Neural cell (in vitro differentiated cells): ENCODE results near the gene TMEM121. TPM values are rescaled to one million over a fixed set of nuclear protein-coding genes. Genes with fewer than 3 reads are reported as not detected.

Experiments
- H2AFZ ChIP-seq: fragments of 200-600, 300-800 bp; sonication (generic), shearing (Covaris generic); 2 replicates; pipeline ENCODE4 v1.6.0; 2014; ENCODE audit warnings: low read depth, mild to moderate bottlenecking, antibody characterized with exemption, low read length, moderate library complexity
- H3F3A ChIP-seq: fragments of 200-600 bp; shearing (Covaris generic); 2 replicates; pipeline ENCODE4 v1.6.1; 2016; ENCODE audit warnings: mild to moderate bottlenecking, moderate library complexity, mixed read lengths, antibody characterized with exemption, low read length; ENCODE audit not compliant: insufficient read depth, poor library complexity, severe bottlenecking
- H3K27ac ChIP-seq: fragments of 200-600, 300-800 bp; sonication (generic), shearing (Covaris generic); 2 replicates; pipeline ENCODE4 v1.5.1; 2014; ENCODE audit warnings: mild to moderate bottlenecking, low read length, moderate library complexity
- H3K27me3 ChIP-seq: fragments of 300-800, 200-600 bp; sonication (generic), shearing (Covaris generic); 2 replicates; pipeline ENCODE4 v1.6.0; 2014; ENCODE audit warnings: mild to moderate bottlenecking, low read depth, low read length, moderate library complexity; ENCODE audit not compliant: insufficient read depth
- H3K36me3 ChIP-seq: fragments of 300-800, 200-600 bp; sonication (generic), shearing (Covaris generic); 2 replicates; pipeline ENCODE4 v1.5.1; 2014; ENCODE audit warnings: mild to moderate bottlenecking, antibody characterized with exemption, low read length, moderate library complexity; ENCODE audit not compliant: insufficient read depth
- H3K4me2 ChIP-seq: fragments of 300-800, 200-600 bp; sonication (generic), shearing (Covaris generic); 2 replicates; pipeline ENCODE4 v1.6.0; 2014; ENCODE audit warnings: mild to moderate bottlenecking, low read length
- H3K4me3 ChIP-seq: fragments of 300-800, 200-600 bp; sonication (generic), shearing (Covaris generic); 2 replicates; pipeline ENCODE4 v1.5.1; 2014; ENCODE audit warnings: mild to moderate bottlenecking, low read length, moderate library complexity
- H3K79me2 ChIP-seq: fragments of 200-600 bp; shearing (Covaris generic); replicated peaks from 2 replicates; pipeline ENCODE4 v1.6.0; 2014; ENCODE audit warnings: mild to moderate bottlenecking, low read length, moderate library complexity; ENCODE audit not compliant: insufficient read depth
- H3K9ac ChIP-seq: fragments of 300-800, 200-600 bp; sonication (generic), shearing (Covaris generic); 2 replicates; pipeline ENCODE4 v1.6.1; 2016; ENCODE audit warnings: mild to moderate bottlenecking, low read length, mixed read lengths
- H3K9me2 ChIP-seq: fragments of 200-600 bp; shearing (Covaris generic); 2 replicates; pipeline ENCODE4 v1.6.1; 2016; ENCODE audit warnings: mild to moderate bottlenecking, low read length, mixed read lengths; ENCODE audit not compliant: insufficient read depth
- H3K9me3 ChIP-seq: fragments of 200-600, 300-800 bp; sonication (generic), shearing (Covaris generic); 2 replicates; pipeline ENCODE4 v1.6.1; 2016; ENCODE audit warnings: mild to moderate bottlenecking, mixed run types, low read length, moderate library complexity, mixed read lengths
- H4K20me1 ChIP-seq: fragments of 200-600 bp; shearing (Covaris generic); 2 replicates; pipeline ENCODE4 v1.6.1; 2016; ENCODE audit warnings: mild to moderate bottlenecking, mixed run types; ENCODE audit not compliant: insufficient read depth
- EP300 ChIP-seq: fragments of 450-650 bp; conservative IDR thresholded peaks from 2 replicates; pipeline ENCODE4 v1.6.1; 2014; ENCODE audit warnings: antibody characterized with exemption, mild to moderate bottlenecking, moderate library complexity; ENCODE audit not compliant: poor library complexity, severe bottlenecking
- EZH2 ChIP-seq: fragments of 200-600, 300-800 bp; shearing (Covaris generic), sonication (generic); IDR thresholded peaks from 2 replicates; pipeline ENCODE4 v1.6.1; 2014; ENCODE audit warnings: antibody characterized with exemption, low read length, borderline replicate concordance, mild to moderate bottlenecking; ENCODE audit not compliant: insufficient read depth, poor library complexity, severe bottlenecking
- MXI1 ChIP-seq: fragments of 450-650 bp; conservative IDR thresholded peaks from 2 replicates; pipeline ENCODE4 v1.6.1; 2014; ENCODE audit warnings: antibody characterized with exemption, mild to moderate bottlenecking; ENCODE audit not compliant: poor library complexity, severe bottlenecking
- POLR2AphosphoS5 ChIP-seq: IDR thresholded peaks from 2 replicates; pipeline ENCODE4 v1.6.1; 2012
- RAD21 ChIP-seq: fragments of 450-650 bp; conservative IDR thresholded peaks from 2 replicates; pipeline ENCODE4 v1.6.1; 2014; ENCODE audit warnings: antibody characterized with exemption, mild to moderate bottlenecking, moderate library complexity
- SMC3 ChIP-seq: fragments of 450-650 bp; conservative IDR thresholded peaks from 2 replicates; pipeline ENCODE4 v1.6.1; 2014; ENCODE audit warnings: antibody characterized with exemption, mild to moderate bottlenecking, moderate library complexity; ENCODE audit not compliant: poor library complexity
- TAF1 ChIP-seq: IDR thresholded peaks from 2 replicates; pipeline ENCODE4 v1.6.1; 2012; ENCODE audit warnings: low read depth
- polyA plus RNA-seq: library from polyadenylated mRNA; depleted of rRNA; stranded (reverse); fragments of >200 nt; gene quantifications from 2 replicates; pipeline ENCODE4 v1.2.3, GENCODE V29; 2014
- TF ChIP-seq, protein P1 (sequence below): fragments of 450-650 bp; IDR thresholded peaks from 2 replicates; pipeline ENCODE4 v1.5.1; 2014; ENCODE audit warnings: antibody characterized with exemption, mild to moderate bottlenecking, moderate library complexity; ENCODE audit not compliant: poor library complexity, severe bottlenecking

The TMEM121 gene
- polyA plus RNA-seq, 1 donor from 2014 or later: 19.5 TPM

DNA sequence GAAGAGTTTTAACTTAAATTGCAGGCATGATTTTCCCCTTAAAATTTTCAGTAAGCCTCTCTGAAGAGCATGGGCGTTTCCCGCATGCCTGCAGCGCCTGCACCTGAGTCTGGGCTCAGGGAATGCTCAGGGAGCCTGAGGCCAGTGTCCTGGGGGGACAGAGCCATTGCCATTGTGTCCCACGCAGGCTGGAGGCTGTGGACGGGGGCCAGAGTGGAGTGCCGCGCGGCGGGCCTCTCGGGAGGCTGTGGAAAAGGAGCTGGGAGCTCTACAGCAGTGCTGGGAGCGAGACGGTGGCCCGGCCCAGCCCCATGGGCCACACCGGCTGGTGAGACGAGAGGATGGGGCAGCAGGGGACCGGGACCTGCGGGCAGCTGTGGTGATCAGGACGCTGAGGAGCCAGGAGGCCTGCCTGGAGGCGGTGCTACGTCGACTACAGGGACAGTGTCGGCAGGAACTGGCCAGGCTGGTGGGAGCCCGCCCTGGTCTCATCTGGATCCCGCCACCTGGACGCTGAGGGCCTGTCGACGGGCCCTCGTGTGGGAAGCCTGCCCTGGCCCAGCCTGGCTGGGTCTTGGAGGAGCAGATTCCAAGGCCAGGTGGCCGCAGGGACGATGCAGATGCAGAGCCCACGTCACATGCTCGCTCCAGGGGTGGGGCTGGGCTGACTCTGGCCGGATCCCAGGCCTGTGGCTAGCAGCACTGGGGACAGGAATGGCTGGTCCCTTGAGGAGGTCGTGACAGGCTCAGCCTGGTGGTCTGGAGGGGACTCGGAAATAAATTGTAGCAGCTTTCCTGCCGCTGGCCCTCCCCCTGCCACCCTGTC lies 27.7 kb upstream of the TMEM121 start:
- Histone ChIP-seq H3K4me3 (no peak overlapping the region), H3K9me3 (no peaks in the 10 kb centered on the region), H3F3A (no peaks in the 10 kb centered on the region), H3K27me3 (no peaks in the 10 kb centered on the region), H3K36me3 (no peaks in the 10 kb centered on the region), H3K9ac (no peak overlapping the region), H3K9me2 (no peaks in the 10 kb centered on the region), H3K79me2 (no peaks in the 10 kb centered on the region), H3K4me2 (no peak overlapping the region), H2AFZ (no peak overlapping the region), H4K20me1 (no peaks in the 10 kb centered on the region), H3K27ac (no peak overlapping the region)
- no peak for TF ChIP-seq TAF1
- TF ChIP-seq SMC3: no peak
- TF ChIP-seq EZH2: no peak
- TF ChIP-seq RAD21: no peak

DNA sequence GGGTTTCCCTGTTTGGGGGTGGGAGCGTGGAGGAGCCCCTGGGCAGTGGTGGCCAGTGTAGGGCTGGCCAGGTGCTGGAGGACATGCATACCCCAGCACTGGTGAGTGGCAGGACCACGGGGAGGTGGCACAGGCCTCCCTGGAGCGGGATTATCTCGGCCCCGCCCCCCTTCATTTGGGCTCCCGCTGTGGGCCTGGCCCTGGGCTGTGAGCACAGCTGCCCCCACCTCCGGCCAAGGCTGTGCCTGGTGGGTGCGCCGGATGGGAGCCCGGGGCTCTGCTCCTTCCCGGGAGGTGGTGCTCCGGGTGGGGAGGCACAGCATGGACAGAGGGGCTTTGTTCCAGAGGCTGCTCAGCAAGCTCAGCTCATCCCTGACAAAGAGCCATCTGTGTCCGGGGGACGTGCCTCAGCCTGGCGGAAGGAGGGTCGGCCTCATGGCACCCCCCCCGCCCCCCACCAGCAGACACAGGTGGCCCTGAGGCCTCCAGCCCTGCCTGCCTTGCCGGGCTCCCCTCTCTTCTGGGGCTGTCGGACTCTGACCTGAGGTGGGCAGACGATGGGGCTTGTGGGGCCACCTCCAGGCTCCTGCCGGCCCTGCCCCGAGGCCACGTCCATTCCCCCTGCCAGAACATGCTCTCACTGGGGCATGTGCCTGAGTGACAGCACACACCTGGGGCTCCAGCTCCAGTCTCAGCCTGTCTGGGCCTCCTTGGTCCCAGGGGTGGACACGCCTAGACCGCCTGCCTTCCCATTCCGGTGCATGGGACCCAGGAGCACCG lies 26.9 kb upstream of the TMEM121 start:
- no peaks in the 10 kb centered on the region for H3K9me2 ChIP-seq
- H3K79me2 ChIP-seq: no peaks in the 10 kb centered on the region
- no peak overlapping the region for H3K4me3 ChIP-seq
- H3F3A ChIP-seq: no peaks in the 10 kb centered on the region
- H3K27ac ChIP-seq: no peak overlapping the region
- TF ChIP-seq MXI1 (no peak), EZH2 (no peak), SMC3 (no peak), TAF1 (no peak), RAD21 (no peak), EP300 (no peak), POLR2AphosphoS5 (no peak)
- TF ChIP-seq, protein P1, sequence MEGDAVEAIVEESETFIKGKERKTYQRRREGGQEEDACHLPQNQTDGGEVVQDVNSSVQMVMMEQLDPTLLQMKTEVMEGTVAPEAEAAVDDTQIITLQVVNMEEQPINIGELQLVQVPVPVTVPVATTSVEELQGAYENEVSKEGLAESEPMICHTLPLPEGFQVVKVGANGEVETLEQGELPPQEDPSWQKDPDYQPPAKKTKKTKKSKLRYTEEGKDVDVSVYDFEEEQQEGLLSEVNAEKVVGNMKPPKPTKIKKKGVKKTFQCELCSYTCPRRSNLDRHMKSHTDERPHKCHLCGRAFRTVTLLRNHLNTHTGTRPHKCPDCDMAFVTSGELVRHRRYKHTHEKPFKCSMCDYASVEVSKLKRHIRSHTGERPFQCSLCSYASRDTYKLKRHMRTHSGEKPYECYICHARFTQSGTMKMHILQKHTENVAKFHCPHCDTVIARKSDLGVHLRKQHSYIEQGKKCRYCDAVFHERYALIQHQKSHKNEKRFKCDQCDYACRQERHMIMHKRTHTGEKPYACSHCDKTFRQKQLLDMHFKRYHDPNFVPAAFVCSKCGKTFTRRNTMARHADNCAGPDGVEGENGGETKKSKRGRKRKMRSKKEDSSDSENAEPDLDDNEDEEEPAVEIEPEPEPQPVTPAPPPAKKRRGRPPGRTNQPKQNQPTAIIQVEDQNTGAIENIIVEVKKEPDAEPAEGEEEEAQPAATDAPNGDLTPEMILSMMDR: no peak
- no peak overlapping the region for H3K4me2 ChIP-seq
- no peak overlapping the region for H3K9ac ChIP-seq
- H3K36me3 ChIP-seq: no peaks in the 10 kb centered on the region
- H4K20me1 ChIP-seq: no peaks in the 10 kb centered on the region
- no peaks in the 10 kb centered on the region for H3K27me3 ChIP-seq
- no peaks in the 10 kb centered on the region for H3K9me3 ChIP-seq
- H2AFZ ChIP-seq: no peak overlapping the region

DNA sequence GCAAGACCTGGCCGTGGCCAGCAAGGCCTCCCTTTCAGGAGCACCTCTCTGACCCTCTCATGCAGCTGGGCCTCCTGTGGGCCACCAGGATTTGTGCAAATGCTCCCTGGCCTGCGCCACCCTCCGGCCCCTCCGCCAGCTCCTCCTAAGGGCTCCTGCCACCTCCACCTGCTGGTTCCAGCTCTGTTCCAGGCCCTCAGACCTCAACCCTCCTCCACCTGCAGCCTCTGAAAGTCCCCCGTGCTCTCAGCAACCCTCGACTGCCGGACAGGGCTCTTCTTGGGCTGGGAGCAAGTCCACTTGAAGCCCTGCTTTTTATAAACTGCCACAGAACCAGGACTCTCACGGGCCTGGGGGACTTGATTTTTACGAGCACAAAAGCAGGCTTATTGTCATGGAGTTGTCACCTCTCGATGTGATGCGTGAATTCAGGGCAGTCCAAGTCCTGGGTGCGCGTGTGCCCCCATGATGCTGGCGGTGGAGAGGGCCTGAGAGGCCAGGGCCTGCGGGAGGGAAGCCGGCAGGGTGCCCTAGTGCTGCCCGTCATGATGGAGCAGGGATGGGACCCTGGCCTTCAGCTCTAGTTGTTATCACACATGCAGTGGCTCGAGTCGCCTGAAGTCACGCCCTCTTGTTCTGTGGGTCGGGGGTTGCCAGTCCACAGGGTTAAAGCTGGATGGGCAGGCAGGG lies 26.2 kb upstream of the TMEM121 start:
- no peaks in the 10 kb centered on the region for H3K27me3 ChIP-seq
- H3K79me2 ChIP-seq: no peaks in the 10 kb centered on the region
- H3K4me2 ChIP-seq: no peak overlapping the region
- TF ChIP-seq EP300: no peak
- no peak for TF ChIP-seq SMC3
- TF ChIP-seq EZH2: no peak
- TF ChIP-seq TAF1: no peak
- H3K4me3 ChIP-seq: no peak overlapping the region
- no peaks in the 10 kb centered on the region for H3K9me3 ChIP-seq
- no peak overlapping the region for H3K9ac ChIP-seq
- no peaks in the 10 kb centered on the region for H3K9me2 ChIP-seq
- H3K27ac ChIP-seq: no peak overlapping the region
- H2AFZ ChIP-seq: no peak overlapping the region
- H3F3A ChIP-seq: no peaks in the 10 kb centered on the region
- H4K20me1 ChIP-seq: no peaks in the 10 kb centered on the region
- H3K36me3 ChIP-seq: no peaks in the 10 kb centered on the region
